ENCODE measurements around the gene FBRSL1. TPM values are rescaled to one million over a fixed set of nuclear protein-coding genes. Genes with fewer than 3 reads are reported as not detected.

Gene FBRSL1
- total and polyA plus RNA-seq, 4 donors = 2.5 to 35.5 (median 5.6) TPM

- no peaks in the 10 kb centered on the region for H3K27me3 ChIP-seq (ENCODE audit: control insufficient read depth in 4 of 4, insufficient read depth in 4 of 4, low read length in 3 of 4)
- no peaks in the 10 kb centered on the region for H3K4me1 ChIP-seq (ENCODE audit: control insufficient read depth in 4 of 4, insufficient read depth in 4 of 4, low read length in 3 of 4)
- no peak overlapping the region for H3K27ac ChIP-seq (ENCODE audit: low read depth in 1 of 2, low read length in 2 of 2)
- no peaks in the 10 kb centered on the region for H3K9me3 ChIP-seq (ENCODE audit: control insufficient read depth in 4 of 4, low read length in 3 of 4)
- no peak for DNase-seq (ENCODE audit: low spot score)
- H3K4me3 ChIP-seq (ENCODE audit: low read depth in 1 of 3, low read length in 3 of 3) = no peak overlapping the region
- 95% methylated on average over 9 of the region's 9 CpGs for WGBS
- TF ChIP-seq SP1 (IDR thresholded peaks at IDR 0.05) = no peak
- no peak for TF ChIP-seq MAX (IDR thresholded peaks at IDR 0.05)
- TF ChIP-seq RAD21 (IDR thresholded peaks at IDR 0.05) = no peak
- no peak for TF ChIP-seq ZBTB33 (IDR thresholded peaks at IDR 0.05)
- TF ChIP-seq HNF4G (IDR thresholded peaks at IDR 0.05) = no peak
- no peak for TF ChIP-seq ATF3 (IDR thresholded peaks at IDR 0.05)
- no peak for TF ChIP-seq CTCF (IDR thresholded peaks at IDR 0.05; ENCODE audit: low read depth, low read length, missing input control)
- TF ChIP-seq GABPA (IDR thresholded peaks at IDR 0.05 in 1 of 2, conservative IDR thresholded peaks at IDR 0.05 in 1 of 2) = no peak
- no peak for TF ChIP-seq NR2F2 (IDR thresholded peaks at IDR 0.05)
- no peak for TF ChIP-seq FOXA2 (IDR thresholded peaks at IDR 0.05)
- H3K36me3 ChIP-seq (ENCODE audit: control insufficient read depth in 4 of 4, insufficient read depth in 3 of 4, low read depth in 1 of 4, low read length in 3 of 4) = peaks cover 0 to 3% (median 0%) of the 10 kb centered on the region in 4 donors
- no peak overlapping the region for H3K9ac ChIP-seq (ENCODE audit: low read depth in 1 of 2, low read length in 2 of 2)
Observed at GRCh38 chr12:132540436-132540835, 50.5 kb downstream of the FBRSL1 start.

- H3K27ac ChIP-seq (ENCODE audit: low read depth in 1 of 2, low read length in 2 of 2) = no peak overlapping the region
- H3K9ac ChIP-seq (ENCODE audit: low read depth in 1 of 2, low read length in 2 of 2) = no peak overlapping the region
- no peak overlapping the region for H3K4me3 ChIP-seq (ENCODE audit: low read depth in 1 of 3, low read length in 3 of 3)
- TF ChIP-seq ATF3 (IDR thresholded peaks at IDR 0.05) = no peak
- no peak for TF ChIP-seq SP1 (IDR thresholded peaks at IDR 0.05)
- TF ChIP-seq ZBTB33 (IDR thresholded peaks at IDR 0.05) = no peak
- no peak for TF ChIP-seq RAD21 (IDR thresholded peaks at IDR 0.05)
- no peak for TF ChIP-seq RXRA (IDR thresholded peaks at IDR 0.05)
- TF ChIP-seq TAF1 (conservative IDR thresholded peaks at IDR 0.05) = no peak
- TF ChIP-seq REST (IDR thresholded peaks at IDR 0.05) = no peak
- TF ChIP-seq FOXA2 (IDR thresholded peaks at IDR 0.05) = no peak
- no peak for TF ChIP-seq CTCF (IDR thresholded peaks at IDR 0.05; ENCODE audit: low read depth, low read length, missing input control)
- TF ChIP-seq FOXA1 (IDR thresholded peaks at IDR 0.05) = no peak
- TF ChIP-seq MAX (IDR thresholded peaks at IDR 0.05) = no peak
- TF ChIP-seq JUND (IDR thresholded peaks at IDR 0.05) = no peak
- no peak for DNase-seq (ENCODE audit: low spot score)
- WGBS = 93% methylated on average over 9 of the region's 9 CpGs
- H3K36me3 ChIP-seq (ENCODE audit: control insufficient read depth in 4 of 4, insufficient read depth in 3 of 4, low read depth in 1 of 4, low read length in 3 of 4) = peaks cover 0 to 3% (median 0%) of the 10 kb centered on the region in 4 donors
- H3K27me3 ChIP-seq (ENCODE audit: control insufficient read depth in 4 of 4, insufficient read depth in 4 of 4, low read length in 3 of 4) = no peaks in the 10 kb centered on the region
- no peaks in the 10 kb centered on the region for H3K4me1 ChIP-seq (ENCODE audit: control insufficient read depth in 4 of 4, insufficient read depth in 4 of 4, low read length in 3 of 4)
- H3K9me3 ChIP-seq (ENCODE audit: control insufficient read depth in 4 of 4, low read length in 3 of 4) = no peaks in the 10 kb centered on the region
Observed at GRCh38 chr12:132541200-132541599, 51.2 kb downstream of the FBRSL1 start.

Measured in liver (tissue), 9 donors.